DND-41 (cell line): ENCODE measurements around the gene POU6F2.

Experiments
- ATAC-seq: fragments of 200-7000 bp; cut with Tn5 transposase; 3 replicates; pipeline ENCODE4 v1.9.1; 2021; ENCODE audit warnings: low read depth; ENCODE audit not compliant: insufficient read depth
- DNase-seq: peaks from one replicate; pipeline ENCODE4 v3.0.0-alpha.2; 2020
- H2AFZ ChIP-seq: 2 replicates; pipeline ENCODE4 v1.6.0; 2012; ENCODE audit warnings: low read depth, low read length
- H3K27ac ChIP-seq: 2 replicates; pipeline ENCODE4 v1.5.1; 2012; ENCODE audit warnings: low read length, inconsistent platforms
- H3K27me3 ChIP-seq: fragments of 200-600 bp; sonication (generic); 2 replicates; pipeline ENCODE4 v1.6.0; 2012; ENCODE audit warnings: low read length, mild to moderate bottlenecking, inconsistent platforms; ENCODE audit not compliant: insufficient read depth, poor library complexity
- H3K36me3 ChIP-seq: 2 replicates; pipeline ENCODE4 v1.5.1; 2012; ENCODE audit warnings: low read length, inconsistent platforms; ENCODE audit not compliant: insufficient read depth
- H3K4me1 ChIP-seq: 2 replicates; pipeline ENCODE4 v1.5.1; 2012; ENCODE audit warnings: mild to moderate bottlenecking, low read length; ENCODE audit not compliant: insufficient read depth
- H3K4me2 ChIP-seq: 2 replicates; pipeline ENCODE4 v1.6.0; 2012; ENCODE audit warnings: mild to moderate bottlenecking, moderate library complexity, low read length, inconsistent platforms; ENCODE audit not compliant: insufficient read depth
- H3K4me3 ChIP-seq, 2 experiments: fragments of 200-600 bp in 1 of 2; shearing (Covaris generic) in 1 of 2; 2 replicates each; pipeline ENCODE4 v1.5.1; 2012 to 2016; ENCODE audit warnings: inconsistent platforms in 2 of 2, low read length in 2 of 2, mild to moderate bottlenecking in 2 of 2, low read depth in 1 of 2, moderate library complexity in 1 of 2
- H3K79me2 ChIP-seq: 2 replicates; pipeline ENCODE4 v1.6.0; 2012; ENCODE audit warnings: low read length, inconsistent platforms; ENCODE audit not compliant: insufficient read depth
- H3K9ac ChIP-seq: 2 replicates; pipeline ENCODE4 v1.6.0; 2012; ENCODE audit warnings: low read depth, mild to moderate bottlenecking, inconsistent platforms, low read length, moderate library complexity
- H3K9me3 ChIP-seq: 2 replicates; pipeline ENCODE4 v1.5.1; 2012; ENCODE audit warnings: low read length, moderate library complexity, mild to moderate bottlenecking, inconsistent platforms; ENCODE audit not compliant: insufficient read depth, severe bottlenecking
- H4K20me1 ChIP-seq: 2 replicates; pipeline ENCODE4 v1.6.0; 2012; ENCODE audit warnings: low read length; ENCODE audit not compliant: insufficient read depth
- CTCF ChIP-seq: IDR thresholded peaks from 2 replicates; pipeline ENCODE4 v1.5.1; 2012; ENCODE audit warnings: borderline replicate concordance, low read length, moderate library complexity, mild to moderate bottlenecking; ENCODE audit not compliant: poor library complexity, severe bottlenecking; ENCODE audit errors: extremely low read depth
- EZH2 ChIP-seq: IDR thresholded peaks from 3 replicates; pipeline ENCODE4 v1.6.1; 2012; ENCODE audit warnings: borderline replicate concordance, low read depth, mild to moderate bottlenecking, moderate library complexity, low read length, inconsistent platforms; ENCODE audit not compliant: severe bottlenecking

The POU6F2 gene

GRCh38 chr7:39085590-39086049 lies 107.9 kb downstream of the POU6F2 start:
- H3K4me2 ChIP-seq: no peak overlapping the region
- DNase-seq: no peak
- no peaks in the 10 kb centered on the region for H3K79me2 ChIP-seq
- no peak overlapping the region for H3K9ac ChIP-seq
- no peaks in the 10 kb centered on the region for H3K4me1 ChIP-seq
- no peaks in the 10 kb centered on the region for H4K20me1 ChIP-seq
- TF ChIP-seq CTCF (no peak), EZH2 (no peak)
- ATAC-seq: no peak
- no peaks in the 10 kb centered on the region for H3K9me3 ChIP-seq
- H3K27ac ChIP-seq: no peak overlapping the region
- H3K36me3 ChIP-seq: no peaks in the 10 kb centered on the region
- H2AFZ ChIP-seq: no peak overlapping the region
- H3K27me3 ChIP-seq: peaks cover 13% of the 10 kb centered on the region
- H3K4me3 ChIP-seq: no peak overlapping the region

- H3K36me3 ChIP-seq: no peaks in the 10 kb centered on the region
- no peaks in the 10 kb centered on the region for H4K20me1 ChIP-seq
- H3K4me1 ChIP-seq: no peaks in the 10 kb centered on the region
- no peak for ATAC-seq
- no peak for TF ChIP-seq EZH2
- TF ChIP-seq CTCF: no peak
- H2AFZ ChIP-seq: no peak overlapping the region
- no peak for DNase-seq
- H3K9me3 ChIP-seq: no peaks in the 10 kb centered on the region
- no peak overlapping the region for H3K27ac ChIP-seq
- H3K4me3 ChIP-seq: no peak overlapping the region
- no peak overlapping the region for H3K9ac ChIP-seq
- H3K4me2 ChIP-seq: no peak overlapping the region
- H3K27me3 ChIP-seq: peaks cover 13% of the 10 kb centered on the region
- no peaks in the 10 kb centered on the region for H3K79me2 ChIP-seq
Measured at GRCh38 chr7:39086638-39087360, 109.1 kb downstream of the POU6F2 start.

- no peak for DNase-seq
- H3K27me3 ChIP-seq: peaks cover 13% of the 10 kb centered on the region
- TF ChIP-seq CTCF: no peak
- TF ChIP-seq EZH2: no peak
Measured at GRCh38 chr7:39088730-39089593, 111.3 kb downstream of the POU6F2 start.

More at GRCh38 chr7:39088730-39089593, 111.3 kb downstream of the POU6F2 start:
- Histone ChIP-seq H3K9me3 (no peaks in the 10 kb centered on the region), H3K4me2 (no peak overlapping the region), H3K4me1 (no peaks in the 10 kb centered on the region), H3K4me3 (no peak overlapping the region), H4K20me1 (no peaks in the 10 kb centered on the region), H3K27ac (no peak overlapping the region), H3K9ac (no peak overlapping the region), H3K36me3 (no peaks in the 10 kb centered on the region), H2AFZ (no peak overlapping the region), H3K79me2 (no peaks in the 10 kb centered on the region)
- ATAC-seq: no peak
